ENCODE results near the gene NSMCE1. TPM values are rescaled to one million over a fixed set of nuclear protein-coding genes. Genes with fewer than 3 reads are reported as not detected.
"Not testable (repeated sequence)": the region's sequence is repeated elsewhere in the genome, so short reads cannot be mapped to it uniquely, and the experiment has no call there.

Gene NSMCE1
- total and polyA plus RNA-seq, 10 donors, result 18.4 to 79.0 (median 36.7) TPM

GRCh38 chr16:27253526-27253930 is 15.0 kb downstream of the NSMCE1 start:
- no peaks in the 10 kb centered on the region for H3K9me3 ChIP-seq
- H3K27me3 ChIP-seq (replicated peaks in 1 of 7), result no peaks in the 10 kb centered on the region
- H3K27ac ChIP-seq, result peak overlapping the region in 7 of 8 donors; percentile 52 to 67 (median 59)
- H3K4me3 ChIP-seq, result no peak overlapping the region
- peaks cover 0 to 57% (median 16%) of the 10 kb centered on the region in 6 donors for H3K4me1 ChIP-seq
- TF ChIP-seq, protein P1, sequence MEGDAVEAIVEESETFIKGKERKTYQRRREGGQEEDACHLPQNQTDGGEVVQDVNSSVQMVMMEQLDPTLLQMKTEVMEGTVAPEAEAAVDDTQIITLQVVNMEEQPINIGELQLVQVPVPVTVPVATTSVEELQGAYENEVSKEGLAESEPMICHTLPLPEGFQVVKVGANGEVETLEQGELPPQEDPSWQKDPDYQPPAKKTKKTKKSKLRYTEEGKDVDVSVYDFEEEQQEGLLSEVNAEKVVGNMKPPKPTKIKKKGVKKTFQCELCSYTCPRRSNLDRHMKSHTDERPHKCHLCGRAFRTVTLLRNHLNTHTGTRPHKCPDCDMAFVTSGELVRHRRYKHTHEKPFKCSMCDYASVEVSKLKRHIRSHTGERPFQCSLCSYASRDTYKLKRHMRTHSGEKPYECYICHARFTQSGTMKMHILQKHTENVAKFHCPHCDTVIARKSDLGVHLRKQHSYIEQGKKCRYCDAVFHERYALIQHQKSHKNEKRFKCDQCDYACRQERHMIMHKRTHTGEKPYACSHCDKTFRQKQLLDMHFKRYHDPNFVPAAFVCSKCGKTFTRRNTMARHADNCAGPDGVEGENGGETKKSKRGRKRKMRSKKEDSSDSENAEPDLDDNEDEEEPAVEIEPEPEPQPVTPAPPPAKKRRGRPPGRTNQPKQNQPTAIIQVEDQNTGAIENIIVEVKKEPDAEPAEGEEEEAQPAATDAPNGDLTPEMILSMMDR (IDR thresholded peaks at IDR 0.05 in 8 of 11, conservative IDR thresholded peaks at IDR 0.05 in 3 of 11), result no peak
- no peak for TF ChIP-seq POLR2A (IDR thresholded peaks at IDR 0.05)
- TF ChIP-seq POLR2AphosphoS5 (IDR thresholded peaks at IDR 0.05), result no peak
- WGBS, 5 donors, result 84 to 90% (median 89%) methylated on average over 6 of the region's 6 CpGs
- peaks cover 0 to 40% (median 20%) of the 10 kb centered on the region in 6 donors for H3K36me3 ChIP-seq
- DNase-seq, result no peak
- intact Hi-C loops (cut with DNase I; ENCODE audit: low total_unique reads), result no loop called here

- no peak for TF ChIP-seq POLR2A (IDR thresholded peaks at IDR 0.05)
- Histone ChIP-seq H3K4me1 (peaks cover 0 to 55% (median 17%) of the 10 kb centered on the region in 6 donors), H3K9me3 (no peaks in the 10 kb centered on the region), H3K4me3 (no peak overlapping the region), H3K36me3 (peaks cover 0 to 36% (median 18%) of the 10 kb centered on the region in 6 donors), H3K27ac (peak overlapping the region in 1 of 8 donors; percentile 64), H3K27me3 (replicated peaks in 1 of 7) (no peaks in the 10 kb centered on the region)
- 94 to 99% (median 97%) methylated on average over 6 of the region's 6 CpGs for WGBS, 5 donors
- no peak for DNase-seq
- intact Hi-C loops (cut with DNase I; ENCODE audit: low total_unique reads), result no loop called here
These were observed 16.4 kb downstream of the NSMCE1 start for GRCh38 chr16:27252206-27252585.

GRCh38 chr16:27251541-27252205 is 16.9 kb downstream of the NSMCE1 start:
- H3K36me3 ChIP-seq, result peaks cover 0 to 31% (median 13%) of the 10 kb centered on the region in 6 donors
- no peak for TF ChIP-seq POLR2A (IDR thresholded peaks at IDR 0.05)
- TF ChIP-seq, protein P1 (IDR thresholded peaks at IDR 0.05 in 8 of 11, conservative IDR thresholded peaks at IDR 0.05 in 3 of 11), result no peak
- no peak for TF ChIP-seq POLR2AphosphoS5 (IDR thresholded peaks at IDR 0.05)
- DNase-seq, result no peak
- 89 to 95% (median 94%) methylated on average over 8 of the region's 8 CpGs for WGBS, 5 donors
- no peak overlapping the region for H3K4me3 ChIP-seq
- H3K4me1 ChIP-seq, result peaks cover 0 to 60% (median 21%) of the 10 kb centered on the region in 6 donors
- no peaks in the 10 kb centered on the region for H3K27me3 ChIP-seq (replicated peaks in 1 of 7)
- H3K27ac ChIP-seq, result no peak overlapping the region
- H3K9me3 ChIP-seq, result no peaks in the 10 kb centered on the region
- intact Hi-C loops (cut with DNase I; ENCODE audit: low total_unique reads), result no loop called here

GRCh38 chr16:27248886-27249285 is 19.7 kb downstream of the NSMCE1 start:
- Histone ChIP-seq H3K4me1 (peaks cover 2 to 70% (median 25%) of the 10 kb centered on the region in 6 donors), H3K36me3 (peaks cover 0 to 13% (median 2%) of the 10 kb centered on the region in 6 donors)
- H3K27me3 ChIP-seq (replicated peaks in 1 of 7); intact Hi-C loops (cut with DNase I; ENCODE audit: low total_unique reads); H3K9me3 ChIP-seq; DNase-seq; H3K27ac ChIP-seq; H3K4me3 ChIP-seq: not testable (repeated sequence)
- WGBS, 5 donors, result 93 to 98% (median 96%) methylated on average over 4 of the region's 4 CpGs

GRCh38 chr16:27248036-27248435 is 20.5 kb downstream of the NSMCE1 start:
- TF ChIP-seq POLR2A (IDR thresholded peaks at IDR 0.05) (no peak), POLR2AphosphoS5 (IDR thresholded peaks at IDR 0.05) (no peak)
- TF ChIP-seq, protein P1 (IDR thresholded peaks at IDR 0.05 in 8 of 11, conservative IDR thresholded peaks at IDR 0.05 in 3 of 11), result no peak
- intact Hi-C loops (cut with DNase I; ENCODE audit: low total_unique reads), result no loop called here
- Histone ChIP-seq H3K4me3 (no peak overlapping the region), H3K9me3 (no peaks in the 10 kb centered on the region), H3K36me3 (peaks cover 0 to 11% (median 2%) of the 10 kb centered on the region in 6 donors), H3K27ac (peak overlapping the region in 3 of 8 donors; percentile 67 to 91 (median 72)), H3K27me3 (replicated peaks in 1 of 7) (no peaks in the 10 kb centered on the region), H3K4me1 (peaks cover 10 to 70% (median 31%) of the 10 kb centered on the region in 6 donors)
- no peak for DNase-seq
- 95 to 100% (median 100%) methylated on average over 2 of the region's 2 CpGs for WGBS, 5 donors

- WGBS, 5 donors, result 14 to 41% (median 31%) methylated on average over 1 of the region's 1 CpG
- H3K4me3 ChIP-seq; H3K36me3 ChIP-seq; H3K27me3 ChIP-seq (replicated peaks in 1 of 7); H3K9me3 ChIP-seq; intact Hi-C loops (cut with DNase I; ENCODE audit: low total_unique reads); DNase-seq: not testable (repeated sequence)
- Histone ChIP-seq H3K27ac (peak overlapping the region in 6 of 8 donors; percentile 10 to 91 (median 66)), H3K4me1 (peaks cover 10 to 70% (median 40%) of the 10 kb centered on the region in 6 donors)
These were observed 21.5 kb downstream of the NSMCE1 start for GRCh38 chr16:27247076-27247475.

Data from spleen (tissue), 11 donors.